Endothelial cell (in vitro differentiated cells): ENCODE data around the gene SORCS3. TPM values are rescaled to one million over a fixed set of nuclear protein-coding genes. Genes with fewer than 3 reads are reported as not detected.
A peak's percentile ranks its signal among the peaks of the same experiment; 100 is the strongest.

ENCODE experiments used
- DNase-seq: peaks from one replicate; pipeline ENCODE4 v3.0.0; 2021; ENCODE audit warnings: low spot score
- H3K27ac Mint-ChIP-seq: one replicate; pipeline ENCODE4 v1.8.0; 2021; ENCODE audit warnings: mixed read lengths, inconsistent platforms; ENCODE audit not compliant: unreplicated experiment
- H3K27me3 Mint-ChIP-seq: one replicate; pipeline ENCODE4 v1.8.0; 2021; ENCODE audit warnings: mild to moderate bottlenecking, moderate library complexity, mixed read lengths, inconsistent platforms; ENCODE audit not compliant: unreplicated experiment
- H3K36me3 Mint-ChIP-seq: one replicate; pipeline ENCODE4 v1.8.0; 2021; ENCODE audit warnings: mild to moderate bottlenecking, low read depth, mixed read lengths, inconsistent platforms; ENCODE audit not compliant: unreplicated experiment
- H3K4me1 Mint-ChIP-seq: one replicate; pipeline ENCODE4 v1.8.0; 2021; ENCODE audit warnings: mild to moderate bottlenecking, mixed read lengths, inconsistent platforms; ENCODE audit not compliant: unreplicated experiment
- H3K4me3 Mint-ChIP-seq: one replicate; pipeline ENCODE4 v1.8.0; 2021; ENCODE audit warnings: mild to moderate bottlenecking, mixed read lengths, inconsistent platforms; ENCODE audit not compliant: unreplicated experiment
- H3K9me3 Mint-ChIP-seq: one replicate; pipeline ENCODE4 v1.8.0; 2021; ENCODE audit warnings: mixed read lengths, inconsistent platforms; ENCODE audit not compliant: unreplicated experiment
- CTCF ChIP-seq: fragments of 200-600 bp; sonication (generic); IDR thresholded peaks from one replicate; pipeline ENCODE4 v1.5.0; 2021; ENCODE audit warnings: antibody characterized with exemption; ENCODE audit not compliant: unreplicated experiment
- total RNA-seq: library from RNA; stranded (reverse); fragmentation: NEBNext Ultra II Directional; extraction: Animal tissue kit (Norgen Biotek cat#: 25700); gene quantifications from one replicate; pipeline ENCODE4 v1.2.1, GENCODE V29; 2021; ENCODE audit not compliant: unreplicated experiment

The SORCS3 gene
- total RNA-seq, 1 donor from 2014 or later: not detected

GRCh38 chr10:105150259-105150880, 509.3 kb downstream of the SORCS3 start:
- Mint-ChIP-seq H3K4me3 (no peak overlapping the region), H3K27me3 (no peaks in the 10 kb centered on the region), H3K4me1 (no peaks in the 10 kb centered on the region), H3K27ac (no peak overlapping the region), H3K36me3 (no peaks in the 10 kb centered on the region), H3K9me3 (no peaks in the 10 kb centered on the region)
- no peak for TF ChIP-seq CTCF
- DNase-seq: no peak

GRCh38 chr10:105154736-105155135, 513.6 kb downstream of the SORCS3 start:
- H3K4me1 Mint-ChIP-seq: no peaks in the 10 kb centered on the region
- H3K4me3 Mint-ChIP-seq: no peak overlapping the region
- TF ChIP-seq CTCF: no peak
- H3K9me3 Mint-ChIP-seq: no peaks in the 10 kb centered on the region
- no peak overlapping the region for H3K27ac Mint-ChIP-seq
- H3K27me3 Mint-ChIP-seq: no peaks in the 10 kb centered on the region
- DNase-seq: no peak
- no peaks in the 10 kb centered on the region for H3K36me3 Mint-ChIP-seq

DNA sequence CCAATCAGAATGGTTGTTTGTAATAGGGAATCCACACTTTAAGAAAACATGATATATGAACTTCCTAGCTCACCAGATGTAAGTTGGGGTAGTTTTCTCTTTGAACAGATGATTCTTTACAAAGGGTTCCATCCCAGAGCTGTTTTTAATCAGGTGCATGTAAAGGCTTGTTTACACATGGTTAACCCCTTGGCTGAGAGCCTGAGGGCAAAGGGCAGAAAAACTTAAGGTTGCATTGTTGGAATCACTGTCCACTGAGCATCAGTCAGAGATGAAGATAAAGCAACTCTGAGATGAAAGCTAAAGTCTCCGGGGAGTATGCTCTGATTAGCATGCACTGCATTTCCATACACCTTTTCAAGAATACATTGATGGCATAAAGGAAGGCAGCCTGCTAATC, 518.2 kb downstream of the SORCS3 start:
- Mint-ChIP-seq H3K27me3 (peaks cover 4% of the 10 kb centered on the region), H3K27ac (no peak overlapping the region), H3K36me3 (no peaks in the 10 kb centered on the region), H3K4me1 (peaks cover 7% of the 10 kb centered on the region), H3K4me3 (no peak overlapping the region), H3K9me3 (no peaks in the 10 kb centered on the region)
- no peak for DNase-seq
- TF ChIP-seq CTCF: no peak

- H3K4me1 Mint-ChIP-seq: peaks cover 7% of the 10 kb centered on the region
- no peaks in the 10 kb centered on the region for H3K9me3 Mint-ChIP-seq
- no peak overlapping the region for H3K27ac Mint-ChIP-seq
- H3K27me3 Mint-ChIP-seq: peaks cover 6% of the 10 kb centered on the region
- no peaks in the 10 kb centered on the region for H3K36me3 Mint-ChIP-seq
- H3K4me3 Mint-ChIP-seq: no peak overlapping the region
- TF ChIP-seq CTCF: no peak
- DNase-seq: no peak
These were observed 520.1 kb downstream of the SORCS3 start for GRCh38 chr10:105161149-105161548.

GRCh38 chr10:105161767-105162166, 520.7 kb downstream of the SORCS3 start:
- Mint-ChIP-seq H3K27ac (no peak overlapping the region), H3K27me3 (peaks cover 6% of the 10 kb centered on the region), H3K4me3 (no peak overlapping the region), H3K36me3 (no peaks in the 10 kb centered on the region), H3K9me3 (no peaks in the 10 kb centered on the region), H3K4me1 (peaks cover 7% of the 10 kb centered on the region)
- peak; percentile 6 for DNase-seq
- TF ChIP-seq CTCF: no peak
